H1 (cell line): ENCODE results near the gene PRMT3. TPM values are rescaled to one million over a fixed set of nuclear protein-coding genes. Genes with fewer than 3 reads are reported as not detected.

Experiments
- CTCF ChIA-PET: fragments of 300-600 bp; sonication (Branson Sonifier 250); formaldehyde crosslinking; loops from one replicate; lab custom pipeline; 2021; ENCODE audit not compliant: partially characterized antibody; lab: Charles Lee
- POLR2A ChIA-PET: fragments of 300-600 bp; sonication (Branson Sonifier 250); formaldehyde crosslinking; loops from one replicate; lab custom pipeline; 2021; ENCODE audit warnings: inconsistent platforms; ENCODE audit not compliant: partially characterized antibody; lab: Charles Lee
- DNase-seq, 2 experiments: peaks; one replicate each; pipeline versions ENCODE4 v3.0.0 to v3.0.0-alpha.2; 2010 to 2022; ENCODE audit warnings: low spot score in 2 of 2, low read depth in 1 of 2, mixed read lengths in 1 of 2
- FAIRE-seq: peaks from 2 replicates; lab custom pipeline; 2011; peaks lifted over from hg19 to GRCh38; lab: Jason Lieb, UNC
- H2AFZ ChIP-seq: 2 replicates; pipeline ENCODE4 v1.8.1; 2012; ENCODE audit warnings: low read length, inconsistent platforms
- H2AK5ac ChIP-seq: 2 replicates; pipeline ENCODE4 v1.6.1; 2013; ENCODE audit warnings: low read depth, low read length
- H2BK120ac ChIP-seq: replicated peaks from 2 replicates; pipeline ENCODE3; 2013; ENCODE audit warnings: low read depth, low read length, inconsistent platforms
- H2BK12ac ChIP-seq: 2 replicates; pipeline ENCODE4 v1.6.1; 2013; ENCODE audit warnings: low read depth, low read length
- H2BK15ac ChIP-seq: 2 replicates; pipeline ENCODE4 v1.6.1; 2013; ENCODE audit warnings: low read length
- H2BK20ac ChIP-seq: 2 replicates; pipeline ENCODE4 v1.6.1; 2013; ENCODE audit warnings: low read length
- H2BK5ac ChIP-seq: 2 replicates; pipeline ENCODE4 v1.6.1; 2013; ENCODE audit warnings: low read depth, low read length
- H3K14ac ChIP-seq: 2 replicates; pipeline ENCODE4 v1.6.1; 2013; ENCODE audit warnings: inconsistent platforms; ENCODE audit not compliant: insufficient read length
- H3K18ac ChIP-seq: 2 replicates; pipeline ENCODE4 v1.6.1; 2013; ENCODE audit warnings: low read length; ENCODE audit errors: extremely low read depth
- H3K23ac ChIP-seq: 2 replicates; pipeline ENCODE4 v1.6.1; 2013; ENCODE audit warnings: inconsistent platforms; ENCODE audit not compliant: insufficient read length
- H3K23me2 ChIP-seq: 2 replicates; pipeline ENCODE4 v1.6.1; 2013; ENCODE audit warnings: low read depth, low read length
- H3K27ac ChIP-seq: 2 replicates; pipeline ENCODE4 v1.6.1; 2011; ENCODE audit warnings: low read depth, low read length, inconsistent platforms
- H3K27me3 ChIP-seq, 4 experiments: replicated peaks in 1 of 4; 1 replicate in 1 of 4; 2 replicates in 3 of 4; pipeline versions ENCODE4 v1.6.1 to v1.8.1; 2011 to 2013; ENCODE audit warnings: low read length in 3 of 4, mild to moderate bottlenecking in 3 of 4, inconsistent platforms in 2 of 4, mixed read lengths in 2 of 4, moderate library complexity in 1 of 4; ENCODE audit not compliant: control insufficient read depth in 3 of 4, insufficient read depth in 3 of 4; ENCODE audit errors: extremely low read depth in 1 of 4
- H3K36me3 ChIP-seq, 4 experiments: 2 replicates each; pipeline versions ENCODE4 v1.6.1 to v1.8.1; 2011 to 2013; ENCODE audit warnings: mild to moderate bottlenecking in 4 of 4, low read length in 3 of 4, moderate library complexity in 2 of 4, control low read depth in 1 of 4, inconsistent platforms in 1 of 4; ENCODE audit not compliant: insufficient read depth in 4 of 4, control insufficient read depth in 2 of 4
- H3K4ac ChIP-seq: replicated peaks from 2 replicates; pipeline ENCODE3; 2013; ENCODE audit warnings: low read length, low read depth, mixed read lengths, inconsistent platforms; ENCODE audit not compliant: insufficient read length
- H3K4me1 ChIP-seq, 4 experiments: replicated peaks in 1 of 4; 1 replicate in 1 of 4; 2 replicates in 3 of 4; pipeline versions ENCODE4 v1.6.1 to v1.8.1; 2011 to 2013; ENCODE audit warnings: low read length in 3 of 4, inconsistent platforms in 2 of 4, mixed read lengths in 1 of 4; ENCODE audit not compliant: insufficient read depth in 4 of 4, control insufficient read depth in 3 of 4
- H3K4me2 ChIP-seq, 2 experiments: 2 replicates each; pipeline versions ENCODE4 v1.6.1 to v1.8.1; 2011 to 2013; ENCODE audit warnings: low read depth in 2 of 2, low read length in 2 of 2, control low read depth in 1 of 2, inconsistent platforms in 1 of 2, mild to moderate bottlenecking in 1 of 2; ENCODE audit not compliant: insufficient read depth in 1 of 2
- H3K4me3 ChIP-seq, 4 experiments: fragments of 200-600, 300-600 bp in 1 of 4; sonication (generic), shearing (Covaris generic), sonication (Bioruptor Twin) in 1 of 4; 2 replicates each; pipeline versions ENCODE4 v1.5.1 to v1.8.1; 2011 to 2016; ENCODE audit warnings: low read length in 4 of 4, low read depth in 3 of 4, control low read depth in 2 of 4, inconsistent platforms in 2 of 4, mild to moderate bottlenecking in 2 of 4, mixed read lengths in 1 of 4, moderate library complexity in 1 of 4; ENCODE audit not compliant: insufficient read depth in 2 of 4; ENCODE audit errors: extremely low read depth in 1 of 4
- H3K56ac ChIP-seq: replicated peaks from 2 replicates; pipeline ENCODE3; 2013; ENCODE audit warnings: low read depth, mild to moderate bottlenecking, mixed read lengths, low read length, inconsistent platforms; ENCODE audit not compliant: insufficient read length
- H3K79me1 ChIP-seq: 2 replicates; pipeline ENCODE4 v1.6.1; 2013; ENCODE audit warnings: low read depth, low read length, control low read depth
- H3K79me2 ChIP-seq, 2 experiments: 2 replicates each; pipeline versions ENCODE4 v1.6.1 to v1.8.1; 2012 to 2013; ENCODE audit warnings: low read length in 2 of 2, mild to moderate bottlenecking in 2 of 2, inconsistent platforms in 1 of 2; ENCODE audit not compliant: insufficient read depth in 2 of 2, control insufficient read depth in 1 of 2
- H3K9ac ChIP-seq, 4 experiments: replicated peaks in 1 of 4; 1 replicate in 1 of 4; 2 replicates in 3 of 4; pipeline versions ENCODE4 v1.6.1 to v1.8.1; 2011 to 2013; ENCODE audit warnings: low read depth in 3 of 4, low read length in 3 of 4, control low read depth in 2 of 4, mild to moderate bottlenecking in 2 of 4, moderate library complexity in 2 of 4, inconsistent platforms in 1 of 4; ENCODE audit errors: extremely low read depth in 1 of 4
- H3K9me3 ChIP-seq, 2 experiments: 2 replicates each; pipeline versions ENCODE4 v1.6.1 to v1.8.1; 2012 to 2013; ENCODE audit warnings: mild to moderate bottlenecking in 2 of 2, moderate library complexity in 2 of 2, control low read depth in 1 of 2, inconsistent platforms in 1 of 2, low read depth in 1 of 2, low read length in 1 of 2, mixed read lengths in 1 of 2; ENCODE audit not compliant: insufficient read depth in 2 of 2
- H4K20me1 ChIP-seq, 2 experiments: replicated peaks in 1 of 2; 2 replicates each; pipeline versions ENCODE3 to v1.8.1; 2011 to 2013; ENCODE audit warnings: inconsistent platforms in 2 of 2, low read length in 2 of 2, mild to moderate bottlenecking in 1 of 2; ENCODE audit not compliant: insufficient read depth in 2 of 2, control insufficient read depth in 1 of 2
- H4K5ac ChIP-seq: 2 replicates; pipeline ENCODE4 v1.6.1; 2013; ENCODE audit warnings: low read length, low read depth, mixed read lengths, inconsistent platforms; ENCODE audit not compliant: insufficient read length
- H4K8ac ChIP-seq: 2 replicates; pipeline ENCODE4 v1.8.0; 2013; ENCODE audit warnings: mild to moderate bottlenecking, moderate library complexity, low read length, inconsistent platforms; ENCODE audit not compliant: insufficient read depth; ENCODE audit errors: extremely low read depth
- H4K91ac ChIP-seq: replicated peaks from 2 replicates; pipeline ENCODE3; 2013; ENCODE audit warnings: low read length, mixed read lengths, inconsistent platforms; ENCODE audit not compliant: insufficient read length
- BACH1 ChIP-seq: IDR thresholded peaks from 2 replicates; pipeline ENCODE4 v1.6.1; 2012; ENCODE audit warnings: low read length, improper control_type of control experiment
- RAD21 ChIP-seq, 2 experiments: IDR thresholded peaks in 1 of 2; conservative IDR thresholded peaks in 1 of 2; 2 replicates each; pipeline ENCODE4 v1.6.1; 2011; ENCODE audit warnings: low read depth in 2 of 2, low read length in 2 of 2, improper control_type of control experiment in 1 of 2, inconsistent platforms in 1 of 2, mild to moderate bottlenecking in 1 of 2, moderate library complexity in 1 of 2
- RBBP5 ChIP-seq: IDR thresholded peaks from 2 replicates; pipeline ENCODE4 v1.7.1; 2012; ENCODE audit warnings: low read depth, mild to moderate bottlenecking, inconsistent platforms, low read length, moderate library complexity, borderline replicate concordance
- SP1 ChIP-seq: IDR thresholded peaks from 2 replicates; pipeline ENCODE4 v1.6.1; 2011; ENCODE audit warnings: low read depth, low read length
- SP4 ChIP-seq: IDR thresholded peaks from 2 replicates; pipeline ENCODE4 v1.6.1; 2012; ENCODE audit warnings: low read length, inconsistent platforms
- WGBS, 2 experiments: shearing (Covaris generic) in 1 of 2; methylation state at CpG; one replicate each; pipeline versions ENCODE4 v1.1.6 to v1.1.7; 2013 to 2015; ENCODE audit warnings: low lambda C conversion rate in 2 of 2, mixed read lengths in 2 of 2, inconsistent platforms in 1 of 2, low coverage in 1 of 2, missing lambda C conversion rate in 1 of 2; ENCODE audit not compliant: insufficient replicate concordance in 2 of 2, insufficient coverage in 1 of 2, insufficient read length in 1 of 2; ENCODE audit errors: extremely low coverage in 1 of 2, missing lambda C conversion rate in 1 of 2; 5-methylcytosine and 5-hydroxymethylcytosine counted together
- polyA plus RNA-seq, 7 experiments: library from polyadenylated mRNA; depleted of rRNA in 3 of 7; stranded (reverse) in 5 of 7; unstranded in 2 of 7; fragments of >200 nt in 5 of 7; fragments of 200-250 nt in 2 of 7; gene quantifications; 1 replicate in 5 of 7; 2 replicates in 1 of 7; 4 replicates in 1 of 7; pipeline versions ENCODE4 v1.2.1 to v1.2.3, GENCODE V29; 2011 to 2013; ENCODE audit warnings: missing spikeins in 2 of 7, mixed read lengths in 2 of 7
- total RNA-seq: library from RNA; stranded (reverse); fragmentation: NEBNext Ultra II Directional; extraction: Animal tissue kit (Norgen Biotek cat#: 25700); gene quantifications from 2 replicates; pipeline ENCODE4 v1.2.1, GENCODE V29; 2021

PRMT3 gene
- total and polyA plus RNA-seq, 2 of the 8 experiments (the other 6 are each of a cell fraction or from before 2014, with no cell fraction given): 11.2 to 26.5 TPM

- Histone ChIP-seq H4K20me1 (no peaks in the 10 kb centered on the region), H4K5ac (peak overlapping the region; percentile 77), H3K23me2 (no peaks in the 10 kb centered on the region), H4K8ac (no peak overlapping the region), H4K91ac (peak overlapping the region; percentile 39), H3K27me3 (no peaks in the 10 kb centered on the region), H2AK5ac (no peak overlapping the region), H3K4ac (peak overlapping the region; percentile 70), H2BK120ac (peak overlapping the region; percentile 67), H2BK20ac (peak overlapping the region; percentile 43; the same call in 1 of the 2 replicates), H3K9ac (no peak overlapping the region; a peak in 1 of 7 replicates), H3K4me2 (peak overlapping the region; percentile 29 to 41; a peak in 2 of 4 replicates), H3K4me1 (peaks cover 3 to 16% (median 11%) of the 10 kb centered on the region in 4 experiments; a peak in 6 of 7 replicates)
- ChIA-PET POLR2A (no interaction called here), CTCF (no interaction called here)
- 54% methylated on average over 8 of the region's 8 CpGs; no CpG with 5 or more reads in 1 of the 2 experiments for WGBS, 2 experiments
- FAIRE-seq: no peak
- TF ChIP-seq RAD21 (IDR thresholded peaks at IDR 0.05 in 1 of 2, conservative IDR thresholded peaks at IDR 0.05 in 1 of 2; ENCODE audit: low read depth in 2 of 2, low read length in 2 of 2) (peak in 1 of 2 experiments; percentile 2; a peak in 1 of 4 replicates), RBBP5 (no peak), SP1 (0 out of 2 replicates have a peak, but pooled peaks have one; percentile 20), BACH1 (no peak), SP4 (no peak)
- TF ChIP-seq, all 59 proteins: peak for 2
- H2BK12ac ChIP-seq: peak overlapping the region; percentile 2; the same call in 1 of the 2 replicates
- H3K4me3 ChIP-seq: no peak overlapping the region
- H3K56ac ChIP-seq: no peak overlapping the region
- H3K79me1 ChIP-seq: no peaks in the 10 kb centered on the region
- DNase-seq: no peak
- H2BK5ac ChIP-seq: peak overlapping the region; percentile 60; the same call in 1 of the 2 replicates
- H3K27ac ChIP-seq: no peak overlapping the region
- H2AFZ ChIP-seq: peak overlapping the region; percentile 74
- H3K23ac ChIP-seq: no peak overlapping the region
- no peaks in the 10 kb centered on the region for H3K79me2 ChIP-seq
- H3K36me3 ChIP-seq: no peaks in the 10 kb centered on the region
- peak overlapping the region; percentile 26; the same call in 1 of the 2 replicates for H3K18ac ChIP-seq
- H3K9me3 ChIP-seq: no peaks in the 10 kb centered on the region
- no peak overlapping the region for H3K14ac ChIP-seq
- H2BK15ac ChIP-seq: no peak overlapping the region; the same call in 1 of the 2 replicates
Measured at GRCh38 chr11:20544603-20545237, 157.2 kb downstream of the PRMT3 start.
